AG09309 (cell line): ENCODE results near the gene ATG9B.
"Not testable (repeated sequence)": the region's sequence is repeated elsewhere in the genome, so short reads cannot be mapped to it uniquely, and the experiment has no call there.

ENCODE experiments used
- DNase-seq: peaks from one replicate; pipeline ENCODE4 v3.0.0-alpha.2; 2010; ENCODE audit warnings: low read depth
- H3K4me3 ChIP-seq: 2 replicates; pipeline ENCODE4 v1.5.1; 2011; ENCODE audit warnings: mild to moderate bottlenecking, low read depth, low read length, moderate library complexity; ENCODE audit not compliant: control insufficient read depth
- TF ChIP-seq, protein P1 (sequence below): IDR thresholded peaks from 2 replicates; pipeline ENCODE4 v1.5.1; 2011; ENCODE audit warnings: mild to moderate bottlenecking, low read depth, low read length, inconsistent platforms; ENCODE audit not compliant: insufficient read depth, control insufficient read depth; ENCODE audit errors: missing control alignments

The ATG9B gene

GRCh38 chr7:151014950-151015349, 9.3 kb downstream of the ATG9B start:
- TF ChIP-seq, protein P1, sequence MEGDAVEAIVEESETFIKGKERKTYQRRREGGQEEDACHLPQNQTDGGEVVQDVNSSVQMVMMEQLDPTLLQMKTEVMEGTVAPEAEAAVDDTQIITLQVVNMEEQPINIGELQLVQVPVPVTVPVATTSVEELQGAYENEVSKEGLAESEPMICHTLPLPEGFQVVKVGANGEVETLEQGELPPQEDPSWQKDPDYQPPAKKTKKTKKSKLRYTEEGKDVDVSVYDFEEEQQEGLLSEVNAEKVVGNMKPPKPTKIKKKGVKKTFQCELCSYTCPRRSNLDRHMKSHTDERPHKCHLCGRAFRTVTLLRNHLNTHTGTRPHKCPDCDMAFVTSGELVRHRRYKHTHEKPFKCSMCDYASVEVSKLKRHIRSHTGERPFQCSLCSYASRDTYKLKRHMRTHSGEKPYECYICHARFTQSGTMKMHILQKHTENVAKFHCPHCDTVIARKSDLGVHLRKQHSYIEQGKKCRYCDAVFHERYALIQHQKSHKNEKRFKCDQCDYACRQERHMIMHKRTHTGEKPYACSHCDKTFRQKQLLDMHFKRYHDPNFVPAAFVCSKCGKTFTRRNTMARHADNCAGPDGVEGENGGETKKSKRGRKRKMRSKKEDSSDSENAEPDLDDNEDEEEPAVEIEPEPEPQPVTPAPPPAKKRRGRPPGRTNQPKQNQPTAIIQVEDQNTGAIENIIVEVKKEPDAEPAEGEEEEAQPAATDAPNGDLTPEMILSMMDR = no peak
- H3K4me3 ChIP-seq = no peak overlapping the region
- DNase-seq = no peak

DNA sequence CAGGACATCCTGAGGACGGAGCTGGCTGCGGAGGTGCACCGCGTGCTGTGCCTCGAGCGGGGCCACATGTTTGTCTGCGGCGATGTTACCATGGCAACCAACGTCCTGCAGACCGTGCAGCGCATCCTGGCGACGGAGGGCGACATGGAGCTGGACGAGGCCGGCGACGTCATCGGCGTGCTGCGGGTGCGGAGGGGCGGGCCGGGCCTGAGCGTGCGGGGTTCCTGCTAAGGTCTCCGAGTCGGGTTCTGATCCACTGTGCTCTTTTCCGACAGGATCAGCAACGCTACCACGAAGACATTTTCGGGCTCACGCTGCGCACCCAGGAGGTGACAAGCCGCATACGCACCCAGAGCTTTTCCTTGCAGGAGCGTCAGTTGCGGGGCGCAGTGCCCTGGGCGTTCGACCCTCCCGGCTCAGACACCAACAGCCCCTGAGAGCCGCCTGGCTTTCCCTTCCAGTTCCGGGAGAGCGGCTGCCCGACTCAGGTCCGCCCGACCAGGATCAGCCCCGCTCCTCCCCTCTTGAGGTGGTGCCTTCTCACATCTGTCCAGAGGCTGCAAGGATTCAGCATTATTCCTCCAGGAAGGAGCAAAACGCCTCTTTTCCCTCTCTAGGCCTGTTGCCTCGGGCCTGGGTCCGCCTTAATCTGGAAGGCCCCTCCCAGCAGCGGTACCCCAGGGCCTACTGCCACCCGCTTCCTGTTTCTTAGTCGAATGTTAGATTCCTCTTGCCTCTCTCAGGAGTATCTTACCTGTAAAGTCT, 10.4 kb downstream of the ATG9B start:
- DNase-seq = no peak
- H3K4me3 ChIP-seq = peak overlapping the region; percentile 36
- TF ChIP-seq, protein P1 = peak; percentile 28

DNA sequence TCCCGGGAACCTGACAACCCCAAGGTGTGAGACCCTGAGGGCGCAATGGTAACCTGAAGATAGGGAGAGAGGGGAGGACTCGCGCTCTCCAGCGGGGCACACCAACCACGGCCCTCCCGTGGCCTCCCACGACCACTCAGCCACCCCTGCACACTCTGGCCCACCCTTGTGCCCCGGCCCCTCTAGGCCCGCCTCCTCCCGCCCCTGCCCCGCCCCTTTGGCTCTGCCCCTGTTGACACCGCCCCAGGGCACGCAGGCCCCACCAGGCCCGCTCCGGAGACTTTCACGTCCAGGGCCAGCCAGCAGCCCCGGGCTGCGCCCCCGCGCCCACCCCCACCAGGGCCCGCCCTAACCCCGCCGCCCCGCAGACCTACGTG, 10.9 kb downstream of the ATG9B start:
- no peak for DNase-seq
- H3K4me3 ChIP-seq = peak overlapping the region; percentile 36
- TF ChIP-seq, protein P1 = no peak

GRCh38 chr7:151012911-151013347, 11.4 kb downstream of the ATG9B start:
- H3K4me3 ChIP-seq = no peak overlapping the region
- DNase-seq = no peak
- TF ChIP-seq, protein P1 = peak; percentile 69

DNA sequence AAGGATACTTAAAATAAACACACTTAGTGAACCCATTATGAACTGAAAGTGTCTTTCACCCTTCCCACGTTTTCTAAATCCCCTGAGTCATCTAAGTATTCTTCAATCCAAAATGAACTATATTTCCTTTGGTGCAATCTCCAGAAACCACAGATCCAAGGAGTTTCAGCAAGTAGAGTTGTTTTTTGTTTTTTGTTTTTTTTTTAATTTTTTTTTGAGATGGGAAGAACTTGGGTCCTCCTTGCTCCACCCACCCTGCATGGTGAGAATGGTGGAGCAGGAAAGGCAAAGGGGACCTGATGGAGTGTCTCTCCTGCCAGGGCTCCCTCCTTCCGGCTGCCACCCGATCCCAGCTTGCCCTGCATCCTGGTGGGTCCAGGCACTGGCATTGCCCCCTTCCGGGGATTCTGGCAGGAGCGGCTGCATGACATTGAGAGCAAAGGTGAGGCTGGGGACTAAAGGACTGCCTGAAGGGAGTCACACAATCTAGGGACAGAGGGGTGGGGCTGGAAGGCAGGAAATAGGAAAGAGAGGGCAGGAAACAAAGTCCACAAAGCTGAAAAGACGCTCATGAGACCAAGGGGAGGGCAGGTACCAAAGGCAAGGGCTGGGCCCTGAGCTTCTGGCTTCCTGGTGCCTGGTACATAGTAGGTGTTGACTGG, 12.1 kb downstream of the ATG9B start:
- H3K4me3 ChIP-seq = no peak overlapping the region
- TF ChIP-seq, protein P1 = no peak
- DNase-seq = no peak

DNA sequence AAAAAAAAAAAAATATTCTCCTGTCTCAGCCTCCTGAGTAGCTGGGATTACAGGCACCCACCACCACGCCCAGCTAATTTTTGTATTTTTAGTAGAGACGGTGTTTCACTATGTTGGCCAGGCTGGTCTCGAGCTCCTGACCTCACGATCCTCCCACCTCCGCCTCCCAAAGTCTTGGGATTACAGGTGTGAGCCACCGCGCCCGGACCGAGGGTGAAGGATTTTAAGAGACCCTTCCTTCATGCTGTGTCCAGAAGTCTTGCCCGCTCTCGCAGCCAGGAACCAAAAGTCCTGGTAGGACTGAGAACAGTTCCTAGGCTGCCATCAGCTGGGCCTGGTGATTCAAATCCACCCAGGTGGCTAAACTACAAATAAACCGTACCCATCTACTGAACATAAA, 12.7 kb downstream of the ATG9B start:
- H3K4me3 ChIP-seq = not testable (repeated sequence)

DNA sequence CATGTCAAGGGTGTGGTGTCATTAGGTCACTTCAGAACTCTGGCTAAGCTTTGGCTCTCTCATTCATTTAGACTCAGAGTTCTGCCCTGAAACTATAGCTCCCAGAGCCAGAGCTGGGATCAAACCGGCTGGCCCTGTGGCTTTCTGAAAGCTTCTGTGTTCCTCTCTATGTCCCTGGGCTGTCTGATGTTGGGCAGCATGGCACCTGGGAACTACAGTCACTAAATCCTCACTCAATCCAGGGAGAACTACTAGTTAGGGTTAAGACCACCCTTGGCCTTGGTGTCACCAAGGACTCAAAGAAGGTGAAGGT, 13.2 kb downstream of the ATG9B start:
- H3K4me3 ChIP-seq = no peak overlapping the region
- DNase-seq = no peak
- TF ChIP-seq, protein P1 = no peak

More for the DNA sequence above, 12.7 kb downstream of the ATG9B start:
- not testable (repeated sequence) for DNase-seq
